ENCODE measurements around the gene NINL. TPM values are rescaled to one million over a fixed set of nuclear protein-coding genes. Genes with fewer than 3 reads are reported as not detected.
"Not testable (repeated sequence)": the region's sequence is repeated elsewhere in the genome, so short reads cannot be mapped to it uniquely, and the experiment has no call there.

NINL gene
- total RNA-seq, 1 experiment from 2014 or later: 1.2 TPM

GRCh38 chr20:25477014-25477882, 108.1 kb downstream of the NINL start:
- Mint-ChIP-seq H3K4me1 (ENCODE audit: insufficient read depth, unreplicated experiment) (peaks cover 11% of the 10 kb centered on the region), H3K27me3 (ENCODE audit: insufficient read depth, unreplicated experiment) (no peaks in the 10 kb centered on the region), H3K36me3 (ENCODE audit: insufficient read depth, unreplicated experiment) (no peaks in the 10 kb centered on the region), H3K9me3 (ENCODE audit: unreplicated experiment) (no peaks in the 10 kb centered on the region), H3K4me3 (ENCODE audit: unreplicated experiment) (no peak overlapping the region), H3K27ac (ENCODE audit: low read depth, unreplicated experiment) (no peak overlapping the region)
- intact Hi-C loops (cut with micrococcal nuclease): no loop called here
- DNase-seq (ENCODE audit: unreplicated experiment): no peak
- no peak for TF ChIP-seq CTCF (IDR thresholded peaks at IDR 0.05; ENCODE audit: unreplicated experiment)
- ChIA-PET POLR2A (interaction anchor here (0.6 to 2.2 kb wide), 5 partner anchors 10 to 188 kb away, joined by 3 to 9 read pairs (median 4); no protein-coding TSS in a partner anchor), CTCF (interaction anchor here (0.5 to 6.3 kb wide), 5 partner anchors 17 to 259 kb away, joined by 3 to 37 read pairs (median 4); no protein-coding TSS in a partner anchor)
- BruUV-seq (replicated peaks): no TSS peak

DNA sequence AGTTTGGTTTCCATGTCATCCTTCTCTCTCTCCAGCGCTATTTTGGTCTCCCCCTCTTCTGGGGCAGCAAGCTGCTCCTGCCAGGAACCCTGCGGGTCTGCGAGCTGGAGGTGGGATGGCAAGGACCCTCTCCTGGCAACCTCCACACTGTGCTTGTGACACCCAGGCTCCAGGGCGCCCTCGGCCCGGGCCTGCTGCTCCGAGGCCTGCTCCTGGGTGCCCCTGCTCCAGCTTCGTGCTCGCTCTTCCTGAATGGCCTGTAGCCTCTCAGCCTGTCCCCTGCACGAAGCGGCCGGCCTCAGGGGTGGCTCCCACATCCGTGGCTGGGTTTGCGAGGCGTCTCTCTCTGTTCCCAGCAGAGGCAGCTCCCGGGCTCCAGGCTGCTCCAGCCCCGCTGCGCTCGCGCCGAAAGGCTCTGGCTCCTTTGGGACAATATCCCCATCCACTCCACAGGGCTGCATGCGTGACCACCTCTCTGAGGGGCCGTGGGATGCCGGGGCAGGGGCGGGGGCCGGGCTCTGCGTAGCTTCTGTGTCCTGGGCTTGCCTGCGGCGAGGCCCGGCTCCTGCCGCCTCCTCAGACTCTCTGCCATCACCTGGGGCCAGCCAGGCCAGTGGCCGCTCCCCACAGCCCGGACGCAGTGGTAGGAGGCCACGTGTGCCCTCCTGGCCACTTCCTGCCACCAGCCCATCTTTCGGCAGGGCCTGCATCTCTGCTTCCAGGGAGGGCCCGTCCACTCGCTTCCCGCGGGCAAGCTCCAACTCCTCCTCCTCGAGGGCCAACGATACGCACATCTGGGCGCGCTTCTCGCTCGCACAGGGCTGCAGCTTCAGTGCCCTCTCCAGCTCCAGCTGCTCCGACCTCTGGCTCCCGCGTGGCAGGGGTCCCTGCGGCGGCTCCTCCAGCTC, 109.0 kb downstream of the NINL start:
- CTCF ChIA-PET: interaction anchor here (0.5 to 6.3 kb wide), 3 partner anchors 11 to 145 kb away, joined by 3 to 37 read pairs (median 5); no protein-coding TSS in a partner anchor
- H3K4me3 Mint-ChIP-seq (ENCODE audit: unreplicated experiment): no peak overlapping the region
- POLR2A ChIA-PET: no interaction called here
- H3K9me3 Mint-ChIP-seq (ENCODE audit: unreplicated experiment): no peaks in the 10 kb centered on the region
- no peak for DNase-seq (ENCODE audit: unreplicated experiment)
- peaks cover 11% of the 10 kb centered on the region for H3K4me1 Mint-ChIP-seq (ENCODE audit: insufficient read depth, unreplicated experiment)
- no peaks in the 10 kb centered on the region for H3K36me3 Mint-ChIP-seq (ENCODE audit: insufficient read depth, unreplicated experiment)
- no peak overlapping the region for H3K27ac Mint-ChIP-seq (ENCODE audit: low read depth, unreplicated experiment)
- no peaks in the 10 kb centered on the region for H3K27me3 Mint-ChIP-seq (ENCODE audit: insufficient read depth, unreplicated experiment)
- intact Hi-C loops (cut with micrococcal nuclease): no loop called here
- no TSS peak for BruUV-seq (replicated peaks)
- no peak for TF ChIP-seq CTCF (IDR thresholded peaks at IDR 0.05; ENCODE audit: unreplicated experiment)

DNA sequence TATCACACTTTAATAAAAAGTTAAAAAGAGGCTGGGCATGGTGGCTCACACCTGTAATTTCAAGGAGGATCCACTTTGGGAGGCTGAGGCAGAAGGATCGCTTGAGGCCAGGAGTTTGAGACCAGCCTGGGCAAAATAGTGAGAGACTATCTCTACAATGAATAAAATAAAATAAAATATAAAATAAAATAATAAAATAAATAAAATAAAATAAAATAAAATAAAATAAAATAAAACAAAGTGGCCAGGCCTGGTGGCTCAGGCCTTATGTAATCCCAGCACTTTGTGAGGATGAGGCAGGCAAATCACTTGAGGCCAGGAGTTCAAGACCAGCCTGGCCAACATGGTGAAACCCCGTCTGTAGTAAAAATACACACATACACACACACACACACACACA, 112.0 kb downstream of the NINL start:
- H3K4me3 Mint-ChIP-seq (ENCODE audit: unreplicated experiment); H3K4me1 Mint-ChIP-seq (ENCODE audit: insufficient read depth, unreplicated experiment); H3K9me3 Mint-ChIP-seq (ENCODE audit: unreplicated experiment); DNase-seq (ENCODE audit: unreplicated experiment); intact Hi-C loops (cut with micrococcal nuclease); H3K36me3 Mint-ChIP-seq (ENCODE audit: insufficient read depth, unreplicated experiment); H3K27me3 Mint-ChIP-seq (ENCODE audit: insufficient read depth, unreplicated experiment); POLR2A ChIA-PET; BruUV-seq (replicated peaks); H3K27ac Mint-ChIP-seq (ENCODE audit: low read depth, unreplicated experiment); CTCF ChIA-PET: not testable (repeated sequence)

GRCh38 chr20:25471020-25471419, 114.3 kb downstream of the NINL start:
- Mint-ChIP-seq H3K27me3 (ENCODE audit: insufficient read depth, unreplicated experiment) (no peaks in the 10 kb centered on the region), H3K4me3 (ENCODE audit: unreplicated experiment) (no peak overlapping the region), H3K9me3 (ENCODE audit: unreplicated experiment) (no peaks in the 10 kb centered on the region), H3K27ac (ENCODE audit: low read depth, unreplicated experiment) (no peak overlapping the region), H3K36me3 (ENCODE audit: insufficient read depth, unreplicated experiment) (no peaks in the 10 kb centered on the region), H3K4me1 (ENCODE audit: insufficient read depth, unreplicated experiment) (no peaks in the 10 kb centered on the region)
- ChIA-PET POLR2A (interaction anchor here (1.1 kb wide), 1 partner anchor 64 kb away, joined by 3 read pairs; the partner anchor contains the start of gene GINS1), CTCF (interaction anchor here (0.7 to 4.1 kb wide), 14 partner anchors 8 to 233 kb away, joined by 3 to 64 read pairs (median 4); no protein-coding TSS in a partner anchor)
- no TSS peak for BruUV-seq (replicated peaks)
- no peak for DNase-seq (ENCODE audit: unreplicated experiment)
- intact Hi-C loops (cut with micrococcal nuclease): no loop called here
- no peak for TF ChIP-seq CTCF (IDR thresholded peaks at IDR 0.05; ENCODE audit: unreplicated experiment)
